Raji (cell line): ENCODE measurements around the gene ZNF124.
"Not testable (repeated sequence)": the region's sequence is repeated elsewhere in the genome, so short reads cannot be mapped to it uniquely, and the experiment has no call there.

Experiments
- POLR2A ChIP-seq: IDR thresholded peaks from 2 replicates; pipeline ENCODE4 v1.6.1; 2011; ENCODE audit warnings: low read depth, low read length, control low read depth; ENCODE audit not compliant: insufficient read depth

ZNF124 gene

DNA sequence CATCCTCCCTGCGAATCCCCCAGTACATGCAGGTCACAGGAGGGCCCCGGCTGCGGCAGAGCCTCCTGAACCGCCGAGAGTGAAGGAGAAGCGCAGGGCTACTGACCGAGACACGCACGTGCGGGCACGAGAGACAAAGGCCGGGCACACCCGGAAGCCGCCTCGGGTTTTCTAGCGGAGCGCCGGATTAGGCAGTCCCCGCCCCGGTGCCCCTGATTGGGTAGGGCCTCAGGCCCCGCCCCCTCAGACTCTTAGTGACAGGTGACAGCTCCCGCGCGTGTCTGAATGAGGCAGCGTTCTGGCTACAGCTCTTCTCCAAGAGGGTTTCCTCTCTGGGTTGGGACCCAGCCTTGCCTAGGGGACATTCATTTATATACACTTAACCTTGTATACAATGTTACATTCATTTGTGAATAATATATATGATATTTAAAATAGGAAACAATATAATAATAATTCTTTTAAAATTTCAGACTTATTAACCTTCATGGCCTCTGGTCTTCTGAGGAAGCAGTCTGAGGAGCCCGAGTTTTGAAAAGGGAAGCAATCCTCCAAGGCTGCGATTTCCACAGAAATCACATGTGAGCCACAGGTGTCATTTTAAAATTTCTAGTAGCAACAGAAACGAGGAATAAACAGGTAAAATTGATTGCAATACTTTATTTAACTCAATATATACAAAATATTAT, at the start of gene ZNF124:
Gene ZNF124 (minus strand): TSS at position 146 of the 689 bp plus-strand sequence. CDS start 143 bp downstream, at position 3.
- not testable (repeated sequence) for TF ChIP-seq POLR2A

DNA sequence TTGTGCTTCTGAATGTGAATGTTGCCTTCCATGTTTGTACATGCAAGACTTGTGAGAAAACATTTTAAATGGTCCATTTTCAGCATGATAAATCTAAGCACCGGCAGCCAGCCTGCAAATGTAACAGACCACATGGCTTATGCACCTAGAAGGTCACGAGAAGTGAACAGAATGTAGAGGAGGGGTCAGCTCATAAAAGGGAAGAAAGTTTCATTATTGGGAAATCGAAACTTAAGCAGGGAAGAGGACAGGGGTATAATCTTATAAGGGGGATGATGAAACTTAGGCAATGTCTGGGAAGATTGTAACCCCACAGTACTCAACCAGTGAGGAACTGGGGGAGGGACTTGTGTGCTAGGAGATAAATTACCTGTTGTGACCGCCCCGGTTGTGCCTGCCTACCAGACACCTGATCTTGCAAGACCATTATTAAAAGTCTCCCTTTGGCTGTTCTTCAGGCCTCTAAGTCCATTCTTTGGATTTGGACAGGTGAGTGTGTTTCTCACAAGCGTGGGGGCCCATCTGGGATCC, 46.4 kb upstream of the ZNF124 start:
- TF ChIP-seq POLR2A, result no peak

DNA sequence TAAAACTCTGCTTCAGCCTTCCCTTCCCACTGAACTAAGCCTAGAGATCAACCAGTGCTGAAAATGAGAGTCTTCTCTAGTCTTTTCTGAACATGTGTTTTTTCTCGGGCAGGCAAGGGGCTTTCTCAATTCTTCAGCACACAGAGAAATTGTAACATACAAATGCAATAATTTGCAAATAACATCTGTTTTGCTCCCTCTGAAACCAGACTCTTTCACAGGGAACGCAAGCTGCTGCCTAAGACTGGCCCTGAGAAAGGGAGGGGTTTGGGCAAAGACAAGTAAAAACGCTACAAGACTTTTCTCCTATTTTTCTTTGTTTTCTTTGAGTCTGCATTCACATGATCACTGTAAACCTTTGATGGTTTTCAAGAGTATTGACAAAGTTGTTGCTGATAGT, 44.4 kb upstream of the ZNF124 start:
- no peak for TF ChIP-seq POLR2A

DNA sequence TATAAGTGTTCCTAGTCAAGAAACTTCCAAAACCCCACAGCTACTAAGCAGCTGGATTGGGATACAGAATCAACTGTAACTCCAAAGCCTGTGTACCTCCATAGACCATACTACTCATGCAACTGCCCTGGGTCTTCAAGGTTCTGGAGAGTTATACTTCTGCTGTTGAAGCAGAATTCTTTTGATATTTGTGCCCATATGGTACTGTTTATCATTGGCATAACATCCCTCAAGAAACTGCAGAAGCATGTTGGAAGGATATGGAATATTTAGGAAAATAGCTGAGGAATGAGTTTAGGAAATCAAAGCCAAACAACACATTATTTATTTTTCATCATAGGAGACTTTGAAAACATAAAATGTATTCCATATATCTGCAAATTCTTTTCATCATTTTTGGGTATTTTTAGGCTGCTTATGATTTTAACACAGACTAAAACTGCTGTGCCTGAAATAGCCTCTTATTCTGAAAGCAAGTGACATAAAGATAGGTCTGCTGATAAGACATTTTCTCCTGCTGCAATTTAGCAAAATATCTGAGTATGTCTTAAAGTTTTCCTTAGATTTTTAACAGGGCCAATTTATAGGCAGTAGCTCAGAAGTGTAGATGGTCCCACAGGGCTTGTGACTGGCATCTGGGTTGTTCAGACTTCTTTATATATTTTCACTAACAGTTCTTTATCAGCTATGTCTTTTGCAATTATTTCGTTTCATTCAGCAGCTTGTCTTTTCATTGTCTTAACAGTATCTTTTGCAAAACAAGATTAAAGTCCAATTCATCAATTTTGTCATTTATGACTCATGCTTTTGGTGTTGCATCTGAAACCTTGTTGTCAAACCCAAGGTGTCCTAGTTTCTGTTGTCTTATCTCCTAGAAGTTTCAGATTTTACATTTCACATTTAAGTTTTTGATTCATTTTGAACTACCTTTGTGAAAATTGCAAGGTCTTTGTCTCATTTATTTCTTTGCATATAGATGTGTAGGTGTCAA, 41.1 kb upstream of the ZNF124 start:
- no peak for TF ChIP-seq POLR2A

DNA sequence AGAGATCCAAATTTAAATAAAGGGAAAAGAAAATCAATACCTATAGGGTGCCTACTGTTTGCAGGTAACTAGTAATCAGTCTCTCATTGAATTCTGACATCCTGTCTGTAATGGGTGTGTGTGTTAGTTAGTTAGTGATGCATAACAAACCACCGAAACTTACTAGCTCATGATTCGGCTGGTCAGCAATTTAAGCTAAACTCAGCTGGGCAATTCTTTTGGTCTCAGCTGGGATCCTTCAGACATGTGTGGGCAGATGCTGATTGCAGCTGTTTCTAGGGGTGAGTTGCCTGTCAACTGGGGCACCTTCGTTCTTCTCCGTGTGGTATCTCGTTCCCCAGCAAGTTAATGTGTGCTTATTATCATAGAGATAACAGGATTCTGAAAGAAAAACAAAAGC, 40.2 kb upstream of the ZNF124 start:
- no peak for TF ChIP-seq POLR2A

DNA sequence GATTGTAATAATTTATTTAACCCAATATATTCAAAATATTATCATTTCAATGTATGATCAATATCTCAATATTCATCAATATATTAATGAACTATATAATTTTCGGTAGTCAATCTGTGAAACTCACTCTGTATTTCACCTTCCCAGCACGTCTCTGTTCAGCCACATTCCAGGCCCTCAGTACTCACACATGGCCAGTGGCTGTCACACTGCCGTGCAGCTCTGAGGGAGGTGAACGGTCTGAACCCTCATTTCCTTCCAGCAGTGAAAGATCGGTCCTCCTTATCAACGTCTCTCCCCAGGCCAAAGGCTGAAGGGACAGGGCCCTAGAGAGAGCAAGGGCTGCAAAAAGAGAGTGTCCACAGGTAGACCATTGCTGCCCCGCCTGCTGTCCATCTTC, 39.5 kb upstream of the ZNF124 start:
- no peak for TF ChIP-seq POLR2A

DNA sequence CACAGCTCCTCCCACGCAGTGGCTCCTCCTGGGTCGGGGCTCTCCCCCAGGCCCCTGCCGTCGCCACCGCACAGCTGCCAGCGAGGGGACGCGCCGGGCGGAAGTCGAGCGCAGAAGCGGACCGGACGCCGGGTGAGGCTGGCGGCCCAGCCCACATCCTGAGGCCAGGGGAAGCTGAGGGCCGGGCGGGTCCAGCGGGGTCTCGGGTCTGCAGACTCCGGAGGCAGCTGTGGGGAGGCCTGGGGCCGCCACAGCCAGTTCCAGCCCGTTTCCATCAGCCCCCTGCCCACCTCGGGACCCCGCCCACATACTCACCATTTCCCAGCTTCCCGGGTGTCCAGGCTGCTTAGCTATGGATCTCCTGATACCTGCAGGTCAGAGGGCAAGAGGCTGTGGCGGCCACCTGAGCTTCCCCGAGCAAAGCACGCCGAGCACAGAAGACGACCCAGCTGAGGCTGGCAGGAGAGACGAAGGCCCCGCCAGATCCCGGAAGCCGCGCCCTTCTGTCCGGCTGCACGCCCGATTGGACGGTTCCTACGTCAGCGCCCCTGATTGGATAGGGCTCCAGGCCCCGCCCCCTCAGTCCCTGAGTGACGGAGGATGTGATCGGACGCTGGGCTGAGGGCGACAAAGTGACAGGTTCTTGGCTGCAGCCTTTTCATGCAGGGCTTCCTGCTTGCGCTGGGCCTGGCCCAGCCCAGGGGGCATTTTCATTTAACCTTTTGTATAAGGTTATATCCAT, 38.7 kb upstream of the ZNF124 start:
- TF ChIP-seq POLR2A, result peak; percentile 93

DNA sequence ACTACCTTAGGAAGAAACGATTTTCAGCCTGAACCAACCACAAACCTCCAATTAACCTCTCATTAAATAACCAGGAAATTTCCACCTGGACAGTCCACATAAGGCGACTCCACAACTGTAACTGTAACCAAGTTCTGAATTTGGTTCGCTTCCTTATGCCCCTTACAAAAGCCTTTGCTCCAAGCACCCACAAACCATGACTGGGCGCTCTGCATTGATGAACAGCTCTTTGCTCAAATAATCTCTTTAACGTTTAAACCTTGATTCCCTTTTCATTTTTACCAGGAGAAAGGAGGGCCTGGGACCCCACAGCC, 38.2 kb upstream of the ZNF124 start:
- TF ChIP-seq POLR2A, result no peak

DNA sequence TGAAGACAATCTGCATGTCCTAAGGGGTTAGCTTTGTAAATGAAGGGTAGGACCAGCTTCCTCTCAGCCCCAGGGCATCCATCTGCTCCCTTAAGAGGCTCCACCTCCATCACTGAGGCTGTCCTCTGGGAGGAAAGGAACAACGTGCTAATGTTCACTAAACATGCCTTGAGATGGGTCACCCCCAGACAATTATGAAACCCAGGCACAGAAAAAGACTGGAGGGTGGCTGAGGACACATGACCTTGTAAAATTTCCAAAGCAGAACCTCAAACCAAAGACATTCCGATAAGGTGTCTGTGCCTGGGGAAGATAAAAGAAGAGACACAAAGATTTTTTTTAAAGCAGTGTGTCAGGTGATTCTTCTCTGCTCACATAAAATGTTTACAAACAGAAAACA, 37.6 kb upstream of the ZNF124 start:
- no peak for TF ChIP-seq POLR2A

DNA sequence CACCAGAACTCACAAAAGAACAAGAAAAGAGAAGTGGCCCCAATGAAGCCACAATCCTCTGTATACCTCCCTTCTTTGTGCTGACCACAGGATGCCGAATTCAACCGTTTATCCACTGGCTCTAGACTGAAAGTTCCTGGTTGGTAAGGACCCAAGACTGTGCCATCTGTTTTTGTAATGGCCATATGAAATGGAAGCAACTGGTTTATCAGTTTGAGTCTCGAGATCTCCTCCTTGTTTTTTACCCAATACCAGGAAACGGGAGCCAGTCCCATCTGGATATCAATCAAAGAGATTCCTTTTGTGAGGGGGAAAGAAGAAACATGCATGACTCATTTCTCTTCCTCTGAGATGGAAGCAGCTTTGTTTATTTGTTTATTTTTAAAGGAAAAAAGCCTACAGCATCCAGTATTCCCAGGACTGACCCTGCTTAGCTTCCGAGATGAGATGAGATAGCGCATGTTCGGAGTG, 32.4 kb upstream of the ZNF124 start:
- no peak for TF ChIP-seq POLR2A

DNA sequence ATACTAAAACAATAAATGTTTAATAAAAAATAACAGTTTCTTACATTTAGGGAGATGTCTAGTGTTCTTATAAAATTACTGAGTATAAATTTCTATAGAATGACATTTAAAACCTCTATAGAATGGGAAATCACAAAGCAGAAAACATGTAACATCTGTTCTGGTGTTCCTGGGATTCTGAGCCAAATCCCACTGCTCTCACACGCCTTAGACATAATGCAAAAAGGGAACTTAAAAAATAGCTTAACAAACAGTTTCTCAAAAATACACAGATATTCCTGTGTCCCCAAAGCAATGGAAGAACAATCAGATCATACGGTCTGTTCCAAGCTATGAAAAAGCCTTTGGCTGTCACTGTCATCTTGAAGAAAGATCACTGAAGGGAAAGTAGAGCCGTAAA, 27.0 kb upstream of the ZNF124 start:
- TF ChIP-seq POLR2A, result no peak

DNA sequence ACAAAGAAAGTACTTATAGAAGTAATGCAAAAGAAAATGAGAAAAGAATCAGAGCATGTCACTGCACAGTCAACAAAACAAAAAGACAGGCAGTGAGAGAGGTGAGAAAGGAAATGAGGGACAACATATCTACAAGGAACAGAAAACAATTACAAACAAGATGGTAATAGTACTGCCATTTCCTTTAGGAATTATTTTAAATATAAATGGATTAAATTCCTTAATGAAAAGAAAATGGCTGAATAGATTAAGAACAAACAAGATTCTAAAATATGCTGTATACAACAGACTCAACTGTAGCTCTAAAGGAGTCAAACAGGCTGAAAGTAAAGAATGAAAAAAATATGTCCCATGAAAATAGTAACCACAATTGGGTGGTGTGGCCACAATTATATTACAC, 22.1 kb upstream of the ZNF124 start:
- no peak for TF ChIP-seq POLR2A

DNA sequence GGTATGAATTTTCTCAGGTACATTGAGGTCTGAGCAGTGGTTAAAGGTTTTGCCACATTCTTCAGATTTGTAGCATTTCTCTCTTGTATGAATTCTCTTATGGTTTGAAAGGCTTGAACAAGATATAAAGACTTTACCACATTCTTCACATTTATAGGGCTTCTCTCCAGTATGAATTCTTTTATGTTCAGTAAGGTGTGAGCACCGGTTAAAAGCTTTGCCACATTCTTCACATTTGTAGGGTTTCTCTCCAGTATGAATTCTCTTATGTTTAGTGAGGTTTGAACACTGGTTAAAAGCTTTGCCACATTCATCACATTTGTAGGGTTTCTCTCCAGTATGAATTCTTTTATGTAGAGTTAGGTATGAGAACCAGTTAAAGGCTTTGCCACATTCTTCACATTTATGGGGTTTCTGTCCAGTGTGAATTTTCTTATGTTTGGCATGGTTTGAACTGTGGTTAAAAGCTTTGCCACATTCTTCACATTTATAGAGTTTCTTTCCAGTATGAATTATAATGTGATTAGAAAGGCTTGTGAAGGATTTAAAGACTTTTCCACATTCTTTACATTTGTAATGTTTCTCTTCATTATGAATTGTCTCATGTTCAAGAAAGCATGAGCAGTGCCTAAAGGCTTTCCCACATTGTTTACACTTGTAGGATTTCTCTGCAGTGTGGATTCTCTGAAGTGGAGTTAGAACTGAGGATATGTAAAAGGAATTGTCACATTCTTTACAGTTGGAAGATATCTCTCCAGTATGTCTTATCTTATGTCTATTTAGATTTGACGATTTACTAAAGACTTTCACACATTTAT, 18.4 kb upstream of the ZNF124 start:
- TF ChIP-seq POLR2A, result no peak

DNA sequence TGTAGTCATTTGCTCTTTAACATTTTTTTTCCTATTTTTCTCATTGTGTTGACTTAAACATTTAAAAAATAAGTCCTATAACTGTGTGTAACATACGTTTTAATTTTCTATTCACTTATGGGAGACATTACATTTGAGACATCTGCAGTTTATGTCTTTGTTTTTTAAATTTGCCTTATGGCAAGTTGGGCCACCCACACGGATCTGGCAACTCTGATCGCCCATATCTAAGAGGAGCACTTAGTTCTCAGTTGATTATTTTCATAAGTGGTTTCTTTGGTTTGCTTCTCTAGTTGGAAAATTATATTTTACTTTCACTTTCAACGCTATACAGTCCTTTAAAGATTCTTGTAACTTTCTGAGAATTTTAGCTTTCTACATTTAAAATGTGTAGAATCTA, 13.8 kb upstream of the ZNF124 start:
- no peak for TF ChIP-seq POLR2A
